Upper lobe of left lung (tissue), 4 donors: ENCODE data around the gene RAB6B.

Experiments used
- EP300 ChIP-seq, 4 donors: sonication (generic); formaldehyde crosslinking; IDR thresholded peaks; one replicate each; pipeline ENCODE4 v1.5.1; 2017; ENCODE audit warnings: antibody characterized with exemption in 4 of 4, control low read depth in 2 of 4
- TF ChIP-seq, protein P1 (sequence below), 6 experiments: fragments of 450-650 bp in 4 of 6; fragments of 200-600 bp in 2 of 6; sonication (generic) in 2 of 6; IDR thresholded peaks; one replicate each; pipeline ENCODE4 v1.5.1; 2016 to 2019; ENCODE audit warnings: antibody characterized with exemption in 6 of 6

DNA sequence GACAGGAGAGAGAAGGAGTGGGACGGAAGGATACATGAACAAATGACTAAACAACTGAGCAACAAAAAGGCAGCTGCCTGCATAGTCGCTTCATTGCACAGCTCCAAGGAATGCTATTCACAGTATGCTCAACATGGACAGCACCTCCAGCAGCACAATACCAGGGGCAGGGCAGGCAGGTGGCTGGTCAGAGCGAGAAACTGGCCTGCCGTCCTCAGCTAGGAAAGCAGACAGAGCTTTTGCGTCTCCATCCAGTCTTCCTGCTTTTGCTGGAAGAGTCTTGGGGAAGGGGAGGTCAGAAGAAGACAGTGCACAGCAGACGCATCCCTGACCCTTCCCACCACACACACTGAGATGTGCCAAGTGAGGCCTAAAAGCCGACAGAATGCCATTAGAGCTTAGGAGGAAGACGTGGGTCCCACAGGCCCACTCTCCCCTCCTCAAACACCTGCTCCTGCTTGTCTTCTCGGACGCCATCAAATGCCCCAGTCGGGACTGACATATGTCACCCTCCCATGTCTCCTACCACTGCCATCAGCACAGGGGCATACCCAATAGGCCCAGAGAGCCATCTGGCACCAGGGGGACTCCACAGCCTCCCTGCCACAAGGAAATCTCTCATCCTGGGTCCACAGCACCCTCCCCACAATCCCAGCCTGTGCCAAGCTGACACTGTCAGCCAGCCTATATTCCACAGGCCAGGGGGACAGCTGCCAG lies 3.9 kb downstream of the RAB6B start:
- TF ChIP-seq EP300 (IDR thresholded peaks at IDR 0.05), result no peak
- TF ChIP-seq, protein P1, sequence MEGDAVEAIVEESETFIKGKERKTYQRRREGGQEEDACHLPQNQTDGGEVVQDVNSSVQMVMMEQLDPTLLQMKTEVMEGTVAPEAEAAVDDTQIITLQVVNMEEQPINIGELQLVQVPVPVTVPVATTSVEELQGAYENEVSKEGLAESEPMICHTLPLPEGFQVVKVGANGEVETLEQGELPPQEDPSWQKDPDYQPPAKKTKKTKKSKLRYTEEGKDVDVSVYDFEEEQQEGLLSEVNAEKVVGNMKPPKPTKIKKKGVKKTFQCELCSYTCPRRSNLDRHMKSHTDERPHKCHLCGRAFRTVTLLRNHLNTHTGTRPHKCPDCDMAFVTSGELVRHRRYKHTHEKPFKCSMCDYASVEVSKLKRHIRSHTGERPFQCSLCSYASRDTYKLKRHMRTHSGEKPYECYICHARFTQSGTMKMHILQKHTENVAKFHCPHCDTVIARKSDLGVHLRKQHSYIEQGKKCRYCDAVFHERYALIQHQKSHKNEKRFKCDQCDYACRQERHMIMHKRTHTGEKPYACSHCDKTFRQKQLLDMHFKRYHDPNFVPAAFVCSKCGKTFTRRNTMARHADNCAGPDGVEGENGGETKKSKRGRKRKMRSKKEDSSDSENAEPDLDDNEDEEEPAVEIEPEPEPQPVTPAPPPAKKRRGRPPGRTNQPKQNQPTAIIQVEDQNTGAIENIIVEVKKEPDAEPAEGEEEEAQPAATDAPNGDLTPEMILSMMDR (IDR thresholded peaks at IDR 0.05), result no peak
